Measurements from ENCODE around the gene HMSD.

HMSD gene

DNA sequence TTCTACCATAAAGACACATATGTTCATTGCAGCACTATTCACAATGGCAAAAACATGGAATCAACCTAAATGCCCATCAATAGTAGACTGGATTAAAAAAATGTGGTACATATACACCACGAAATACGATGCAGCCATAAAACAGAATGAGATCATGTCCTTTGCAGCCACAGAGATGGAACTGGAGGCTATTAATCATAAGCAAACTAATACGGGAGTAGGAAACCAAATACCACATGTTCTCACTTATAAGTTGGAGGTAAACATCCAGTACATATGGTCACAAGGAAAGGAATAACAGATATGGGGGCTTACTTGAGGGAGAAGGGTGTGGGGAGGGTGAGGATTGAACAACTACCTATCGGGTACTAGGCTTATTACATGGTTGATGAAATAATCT, 7.7 kb downstream of the HMSD start:
- DNase-seq (ENCODE audit: low spot score) = no peak

DNA sequence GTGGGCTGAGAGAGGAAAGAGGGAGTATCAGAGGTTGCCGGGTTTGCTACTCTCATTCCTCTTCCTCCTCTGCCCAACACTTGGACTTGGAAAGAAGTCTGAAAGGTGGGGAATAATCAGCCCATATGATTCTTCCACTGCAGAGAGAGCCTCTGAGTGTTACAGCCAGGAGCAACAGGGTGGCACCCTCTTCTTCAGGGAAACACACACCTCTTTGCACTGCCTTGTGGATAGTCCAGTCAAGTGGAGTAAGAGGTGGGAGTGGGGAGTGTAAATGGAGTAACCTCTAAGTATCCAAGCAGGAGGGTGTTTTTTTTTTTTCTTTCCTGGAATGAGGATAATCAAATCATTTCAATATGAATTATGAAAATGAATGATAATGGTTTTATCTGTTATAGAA, 11.8 kb downstream of the HMSD start:
- DNase-seq (ENCODE audit: low spot score) = no peak

DNA sequence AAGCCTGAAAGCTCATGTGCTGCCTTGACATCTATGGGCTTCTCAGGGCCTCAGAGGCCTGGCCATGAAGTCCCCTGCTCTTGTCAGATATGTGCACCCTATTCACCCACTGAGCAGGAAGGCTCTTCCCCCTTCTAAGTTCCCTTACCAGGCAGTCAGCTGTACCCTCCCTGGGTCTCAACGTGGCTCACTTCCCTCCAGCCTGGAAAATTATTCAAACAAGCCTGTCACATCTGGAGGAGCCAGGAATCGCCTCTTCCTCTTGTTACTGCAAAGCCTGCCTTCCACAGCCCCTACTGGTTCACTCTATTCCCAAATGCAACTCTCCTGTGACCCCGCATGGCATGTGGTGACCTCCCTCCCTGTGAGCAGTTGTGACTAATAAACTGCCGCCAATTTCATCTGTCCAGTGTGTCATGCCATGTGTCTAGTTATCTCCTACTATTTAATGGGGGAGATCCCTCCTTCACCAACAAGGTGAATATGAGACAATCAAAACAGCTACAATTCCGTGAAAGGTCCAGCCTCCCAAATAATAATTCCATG, 12.4 kb downstream of the HMSD start:
- no peak for DNase-seq (ENCODE audit: low spot score)

DNA sequence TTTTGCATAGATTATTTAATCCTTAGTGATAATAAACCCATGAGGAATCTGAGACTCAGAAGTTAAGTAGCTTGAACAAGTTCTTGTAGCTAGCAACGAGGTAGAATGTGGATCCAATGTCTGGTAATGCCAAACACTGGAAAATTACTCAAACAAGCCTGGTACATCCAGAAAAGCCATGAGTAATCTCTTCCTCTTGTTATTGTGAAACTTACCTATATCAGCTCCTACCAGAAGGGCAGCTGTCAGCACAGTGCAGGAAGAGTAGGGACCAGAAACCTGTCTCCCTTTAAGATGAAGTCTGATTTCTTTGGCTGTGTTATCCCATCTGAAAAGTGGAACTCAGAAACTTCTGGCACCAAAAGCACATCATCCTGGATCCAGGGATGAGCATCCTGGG, 13.0 kb downstream of the HMSD start:
- DNase-seq (ENCODE audit: low spot score) = no peak

DNA sequence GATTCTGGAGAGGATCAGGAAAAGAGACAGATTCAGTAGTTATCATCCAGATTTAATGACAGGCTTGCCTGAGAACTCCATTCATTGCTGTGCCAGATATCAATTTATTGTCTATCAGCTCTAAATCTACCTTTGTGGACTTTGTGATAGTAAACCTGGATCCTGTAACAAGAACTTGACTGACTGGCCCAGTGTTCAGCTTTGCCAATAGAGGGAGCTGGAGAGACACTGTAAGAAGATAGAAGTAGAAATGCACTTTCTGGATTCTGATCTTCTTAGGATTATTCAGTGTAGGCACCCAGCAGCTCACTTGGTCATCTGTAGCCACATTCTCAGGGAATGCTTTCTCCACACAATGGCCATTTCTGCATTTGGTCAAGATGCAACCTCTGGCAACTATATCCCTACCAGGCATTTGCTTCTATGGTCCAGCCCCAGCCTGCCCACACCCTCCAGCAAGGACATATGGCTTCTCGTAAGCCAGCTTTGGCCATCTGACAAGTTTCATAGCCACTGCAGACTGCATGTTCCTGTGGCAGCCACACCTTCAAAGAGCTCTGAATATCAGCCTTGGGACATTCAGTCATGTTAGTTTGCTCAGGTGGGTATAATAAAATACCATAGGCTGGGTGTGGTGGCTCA, 14.6 kb downstream of the HMSD start:
- no peak for DNase-seq (ENCODE audit: low spot score)

DNA sequence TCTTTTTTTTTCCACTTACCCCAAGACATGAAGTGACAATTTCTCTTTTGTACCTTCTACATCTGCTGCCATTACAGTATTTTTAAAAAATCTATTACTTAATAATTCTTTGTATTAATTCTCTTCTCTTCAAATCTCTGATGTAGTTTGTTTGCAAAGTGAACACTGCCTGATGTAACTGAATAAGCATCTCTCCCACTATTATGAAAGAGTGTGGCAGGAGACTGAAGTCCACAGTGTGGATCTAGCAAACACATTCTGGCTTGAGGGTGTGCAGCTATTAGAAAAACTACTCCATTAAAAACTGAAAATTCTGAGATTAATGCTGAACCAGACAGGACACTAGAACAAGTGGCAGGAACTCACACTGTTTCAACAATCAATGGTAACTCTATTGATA, 15.8 kb downstream of the HMSD start:
- DNase-seq (ENCODE audit: low spot score) = no peak

DNA sequence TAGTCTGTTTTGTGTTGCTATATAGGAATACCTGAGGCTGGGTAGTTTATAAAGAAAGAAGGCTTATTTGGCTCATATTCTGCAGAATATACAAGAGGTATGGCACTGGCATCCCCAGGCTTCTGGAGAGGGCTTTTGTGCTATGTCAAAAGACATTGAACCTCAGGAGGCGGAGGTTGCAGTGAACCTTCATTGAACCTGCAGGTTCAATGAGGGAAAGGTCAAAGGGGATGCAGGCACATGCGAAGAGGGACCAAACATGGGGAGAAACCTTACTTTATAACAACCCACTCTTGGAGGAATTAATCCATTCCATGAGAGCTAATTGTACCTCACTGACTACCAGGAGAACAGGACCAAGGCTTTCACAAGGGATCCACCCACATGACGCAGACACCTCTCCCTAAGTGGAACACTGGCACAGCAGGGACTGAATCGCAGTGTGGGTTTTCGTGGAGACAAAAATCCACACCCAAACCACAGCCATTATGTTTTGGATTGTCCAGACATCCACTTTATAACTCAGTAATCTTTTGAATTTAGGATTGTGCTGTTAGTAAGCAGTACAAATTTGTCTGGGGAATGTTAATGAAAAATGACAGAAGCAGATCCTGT, 16.7 kb downstream of the HMSD start:
- no peak for DNase-seq (ENCODE audit: low spot score)

DNA sequence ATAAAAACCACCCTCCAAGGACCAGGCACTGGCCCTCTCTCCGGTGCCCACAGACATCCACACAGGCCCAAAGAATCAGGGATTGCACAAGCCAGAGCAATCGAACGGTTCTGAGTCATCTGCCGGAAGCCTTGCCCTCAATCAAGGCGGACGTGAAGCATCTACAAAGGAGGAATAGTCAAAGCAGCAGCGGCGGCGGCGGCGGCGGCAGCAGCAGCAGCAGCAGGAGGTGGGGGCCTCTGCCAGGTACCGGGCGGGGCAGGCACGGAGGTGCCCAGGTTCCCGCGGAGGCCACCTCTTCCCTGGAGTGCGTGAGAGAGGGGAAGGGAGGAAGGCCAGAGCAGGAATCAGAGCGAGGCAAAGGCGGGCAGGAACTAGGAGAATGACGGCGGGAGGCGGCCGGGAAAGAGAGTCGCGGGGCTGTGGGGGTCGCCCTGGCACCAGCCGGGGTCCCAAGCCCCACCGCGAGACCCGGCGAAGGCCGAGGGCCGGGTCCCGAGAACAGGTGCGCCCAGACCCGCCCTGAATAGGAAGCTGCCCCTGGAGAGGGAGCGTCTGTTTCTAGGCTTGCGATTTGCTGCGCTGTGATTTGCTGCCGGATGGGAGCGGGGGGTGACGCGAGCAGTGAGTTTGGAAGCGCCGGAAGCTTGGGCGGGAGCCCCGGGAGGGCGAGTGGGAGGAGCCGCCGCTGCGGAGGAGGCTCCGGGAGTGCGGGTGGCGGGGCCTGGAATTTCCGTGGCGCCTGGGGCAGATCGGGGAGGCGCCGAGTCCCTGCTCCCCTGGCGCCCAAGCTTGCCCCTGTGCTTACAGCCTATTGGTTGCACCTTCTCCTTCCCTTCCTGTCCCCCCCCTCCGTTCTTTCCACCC, 21.1 kb downstream of the HMSD start, which contains the start of gene SERPINB8:
SERPINB8 (plus strand) TSS at position 140 of the 867 bp plus-strand sequence. CDS start 8,228 bp downstream, outside the sequence.
- DNase-seq (ENCODE audit: low spot score) = peak; percentile 94

DNA sequence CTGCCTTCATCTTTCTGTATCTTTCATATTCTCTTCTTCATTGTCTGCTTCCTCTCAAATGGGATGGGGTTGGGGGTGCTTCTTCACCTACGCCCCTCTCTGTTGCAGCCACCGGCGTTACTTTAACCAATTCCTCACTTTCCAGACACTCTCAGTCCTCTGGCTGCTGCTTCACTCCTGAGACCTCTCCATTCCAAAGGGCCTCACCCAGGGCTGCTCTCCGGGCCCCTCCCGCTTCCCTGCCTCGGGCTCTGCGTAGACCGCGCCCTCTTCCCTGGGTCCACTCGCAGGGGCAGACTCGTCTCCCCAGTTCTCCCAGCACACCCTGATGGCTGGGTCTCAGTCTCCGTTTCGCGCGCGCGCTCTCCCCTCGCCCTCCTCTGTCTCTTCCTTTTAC, 21.7 kb downstream of the HMSD start:
- DNase-seq (ENCODE audit: low spot score) = no peak

DNA sequence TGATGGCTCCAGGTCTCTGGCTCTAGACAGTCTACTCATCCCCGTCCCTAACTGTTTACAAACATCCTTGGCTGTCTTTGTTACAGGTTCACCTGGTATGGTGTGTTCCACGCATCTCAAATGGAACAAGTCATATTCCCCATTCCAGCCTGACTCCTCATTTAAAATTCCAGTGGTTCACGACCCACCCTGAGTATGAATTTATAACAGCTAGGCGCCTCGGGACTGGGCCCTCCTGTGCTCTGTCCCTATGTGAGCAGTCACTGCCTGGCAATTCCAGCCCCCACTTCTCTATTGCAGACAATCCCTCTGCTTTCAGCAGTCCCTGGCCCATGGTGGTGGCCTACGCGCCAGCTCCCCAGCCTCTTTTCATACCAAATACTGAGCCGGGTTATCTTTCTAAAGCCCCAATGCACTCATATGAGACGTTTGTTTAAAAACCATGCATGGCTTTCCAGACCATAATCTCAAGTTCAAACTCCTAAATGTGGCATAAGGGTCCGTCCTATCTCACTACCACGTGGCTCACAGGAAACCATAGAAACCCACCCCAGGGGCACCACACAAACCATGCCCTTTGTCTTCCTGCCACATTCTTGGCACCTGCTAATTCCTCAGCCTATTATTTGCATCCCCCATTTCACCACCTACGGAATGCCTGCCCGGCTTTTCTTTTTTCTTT, 22.4 kb downstream of the HMSD start:
- DNase-seq (ENCODE audit: low spot score) = no peak

DNA sequence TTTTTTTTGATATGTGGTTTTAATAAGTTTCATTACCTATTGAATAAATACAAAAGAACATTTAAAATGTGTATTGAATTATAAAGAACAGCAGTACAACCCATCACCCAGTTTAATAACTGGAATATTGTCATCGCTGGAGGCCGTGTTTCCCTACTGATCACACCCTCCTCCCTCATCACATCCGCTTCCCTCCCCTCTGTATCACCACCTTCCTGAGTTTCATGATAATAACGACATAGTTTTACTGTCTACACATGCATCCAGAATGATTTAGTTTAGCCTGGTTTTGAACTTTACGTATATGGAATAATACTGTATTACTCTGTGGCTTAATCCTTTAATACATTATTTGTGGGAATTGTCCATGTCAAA, 22.9 kb downstream of the HMSD start:
- no peak for DNase-seq (ENCODE audit: low spot score)

DNA sequence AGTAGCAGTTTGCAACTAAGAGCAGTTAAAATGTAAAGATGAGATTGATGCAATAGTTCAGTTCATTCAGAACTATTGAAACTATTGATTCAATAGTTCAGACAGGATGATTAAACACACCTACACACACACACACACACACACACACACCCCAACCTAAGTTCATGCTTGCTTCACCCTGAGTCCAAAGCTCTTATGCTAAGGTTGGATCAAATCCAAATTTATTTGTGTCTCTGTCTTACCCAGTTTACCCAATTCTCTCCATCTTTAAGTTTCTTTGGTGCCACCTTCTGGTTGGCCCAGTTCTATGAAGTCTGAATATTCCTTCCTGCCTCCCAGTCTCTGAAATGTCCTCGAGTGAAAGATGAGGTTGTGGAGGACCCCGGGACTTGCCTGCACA, 25.9 kb downstream of the HMSD start:
- DNase-seq (ENCODE audit: low spot score) = peak; percentile 33

DNA sequence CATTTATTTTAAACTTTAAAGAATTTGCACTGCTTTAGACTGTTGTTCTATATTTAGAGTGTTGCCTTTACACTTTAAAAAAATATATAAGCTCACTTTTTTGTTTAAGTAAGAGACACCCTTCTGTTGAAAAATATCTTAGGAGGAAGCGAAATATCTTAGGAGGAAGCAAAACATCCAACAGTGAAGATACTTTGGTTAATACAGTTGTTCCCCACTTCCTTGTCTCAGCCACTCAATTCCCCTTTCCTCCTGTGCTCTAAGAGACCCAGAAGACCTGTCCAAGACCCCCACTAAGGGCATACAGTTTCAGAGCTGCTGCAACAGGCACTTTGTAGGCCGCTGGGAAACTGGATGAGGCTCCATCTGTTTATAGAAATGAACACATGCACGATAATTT, 26.5 kb downstream of the HMSD start:
- peak; percentile 12 for DNase-seq (ENCODE audit: low spot score)

DNA sequence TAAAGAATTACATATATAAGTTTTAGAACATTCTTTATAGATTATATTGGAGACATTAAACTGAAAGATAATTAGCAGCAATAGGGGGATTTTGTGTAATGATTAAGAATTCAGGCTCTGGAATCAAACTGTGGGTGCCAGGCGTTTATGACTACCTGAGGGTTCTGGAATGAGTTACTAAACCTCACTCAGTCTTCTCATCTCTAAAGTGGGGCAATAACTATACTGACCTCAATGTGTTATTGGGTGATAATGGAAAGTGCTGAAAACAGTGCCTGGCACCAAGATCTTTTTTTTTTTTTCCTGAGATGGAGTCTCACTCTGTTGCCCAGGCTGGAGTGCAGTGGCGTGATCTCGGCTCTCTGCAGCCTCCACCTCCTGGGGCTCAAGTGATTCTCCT, 27.9 kb downstream of the HMSD start:
- no peak for DNase-seq (ENCODE audit: low spot score)

DNA sequence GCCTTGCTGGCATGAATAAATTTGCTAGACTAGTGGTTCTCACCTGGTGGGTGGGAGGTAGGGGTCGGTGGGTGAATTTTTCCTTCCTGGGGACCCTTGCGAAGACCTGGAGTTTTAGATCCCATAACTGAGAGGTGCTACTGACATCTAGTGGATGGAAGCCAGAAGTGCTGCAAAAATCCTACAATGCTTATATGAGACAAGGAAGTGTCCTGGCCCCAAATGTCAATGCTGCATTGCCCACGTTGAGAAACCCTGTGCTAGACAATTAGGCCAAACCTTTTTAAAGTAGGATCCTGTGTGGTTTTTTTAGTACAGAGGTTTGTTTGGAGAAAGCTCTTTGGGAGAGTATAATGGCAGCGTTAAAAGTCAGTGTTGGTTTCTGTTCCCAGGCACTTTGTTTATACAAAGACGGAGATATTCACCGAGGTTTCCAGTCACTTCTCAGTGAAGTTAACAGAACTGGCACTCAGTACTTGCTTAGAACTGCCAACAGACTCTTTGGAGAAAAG, 30.4 kb downstream of the HMSD start:
- DNase-seq (ENCODE audit: low spot score) = peak; percentile 47

DNA sequence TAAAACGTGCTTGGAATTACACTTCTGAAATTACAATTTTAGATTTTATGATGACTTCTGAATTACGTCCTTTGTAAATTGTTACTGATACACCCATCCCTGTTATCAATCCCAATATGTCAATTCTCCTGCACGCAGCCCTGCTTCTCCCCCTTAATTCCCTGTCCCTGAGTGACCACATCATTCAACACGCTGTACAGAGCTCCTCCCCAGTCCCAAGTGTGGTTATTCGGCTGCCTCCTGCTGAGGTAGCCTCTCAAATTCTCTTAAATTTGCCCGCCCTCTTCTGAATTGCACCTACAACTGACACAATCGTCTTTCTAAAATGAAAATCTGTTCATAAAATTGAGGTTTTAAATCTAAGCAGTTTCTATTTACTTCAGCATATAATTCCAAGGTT, 30.9 kb downstream of the HMSD start:
- DNase-seq (ENCODE audit: low spot score) = no peak

DNA sequence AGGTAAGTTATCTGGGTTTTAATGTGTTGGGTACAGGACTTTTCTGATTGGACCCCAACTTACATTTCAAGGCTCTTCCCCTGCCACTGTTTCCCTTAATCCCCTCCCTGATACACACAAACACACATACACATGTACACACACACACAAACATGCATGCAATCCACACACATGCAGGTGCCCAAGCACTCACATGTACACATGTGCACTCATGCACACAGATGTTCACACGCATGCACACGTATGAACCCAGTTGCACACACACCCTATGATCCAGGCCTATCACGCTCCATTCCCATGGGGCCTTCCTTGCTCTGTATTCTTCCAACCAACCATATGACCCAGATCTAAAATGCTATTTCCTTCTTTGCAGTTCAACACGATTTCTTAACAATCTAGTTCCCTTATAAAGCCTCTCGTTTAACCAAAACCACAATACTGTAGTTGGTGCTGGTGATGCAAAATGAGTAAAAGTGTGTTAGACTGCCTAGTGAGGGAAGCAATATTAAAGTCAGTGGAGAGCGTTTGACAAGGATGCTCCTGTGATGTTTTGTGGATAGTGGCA, 31.9 kb downstream of the HMSD start:
- no peak for DNase-seq (ENCODE audit: low spot score)

DNA sequence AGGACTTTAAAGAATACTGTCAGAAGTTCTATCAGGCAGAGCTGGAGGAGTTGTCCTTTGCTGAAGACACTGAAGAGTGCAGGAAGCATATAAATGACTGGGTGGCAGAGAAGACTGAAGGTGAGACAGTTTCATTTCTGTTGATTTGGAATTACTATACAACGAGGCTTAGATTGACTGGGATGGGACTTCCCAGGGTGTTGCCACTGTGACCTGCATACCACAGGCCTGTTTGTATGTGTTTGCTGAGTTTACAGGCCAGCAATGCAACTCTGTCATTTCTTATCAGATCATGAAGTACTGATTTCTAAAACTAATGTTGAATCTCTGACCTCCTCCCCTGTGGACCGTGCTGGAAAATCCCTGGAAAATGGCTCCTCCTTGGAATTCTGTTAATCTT, 32.6 kb downstream of the HMSD start:
- DNase-seq (ENCODE audit: low spot score) = no peak

DNA sequence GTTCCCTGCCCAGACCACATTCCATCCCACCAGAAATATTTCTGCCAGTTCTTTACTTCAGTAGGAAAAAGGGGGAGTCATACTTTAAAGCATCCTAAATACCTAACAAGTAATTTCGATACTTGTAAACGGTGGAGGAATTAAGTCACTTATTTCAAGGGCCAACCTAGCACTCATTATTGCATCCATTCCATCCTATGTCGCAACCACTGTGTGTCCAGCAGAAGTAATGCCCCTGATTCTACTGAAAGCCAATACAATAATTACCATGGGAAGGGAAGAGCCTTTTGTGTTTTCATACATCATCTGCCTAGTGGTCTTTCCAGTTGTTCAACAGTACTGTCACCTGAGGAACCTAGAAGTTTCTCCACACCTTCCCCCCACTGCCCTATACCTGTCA, 33.3 kb downstream of the HMSD start:
- DNase-seq (ENCODE audit: low spot score) = no peak

DNA sequence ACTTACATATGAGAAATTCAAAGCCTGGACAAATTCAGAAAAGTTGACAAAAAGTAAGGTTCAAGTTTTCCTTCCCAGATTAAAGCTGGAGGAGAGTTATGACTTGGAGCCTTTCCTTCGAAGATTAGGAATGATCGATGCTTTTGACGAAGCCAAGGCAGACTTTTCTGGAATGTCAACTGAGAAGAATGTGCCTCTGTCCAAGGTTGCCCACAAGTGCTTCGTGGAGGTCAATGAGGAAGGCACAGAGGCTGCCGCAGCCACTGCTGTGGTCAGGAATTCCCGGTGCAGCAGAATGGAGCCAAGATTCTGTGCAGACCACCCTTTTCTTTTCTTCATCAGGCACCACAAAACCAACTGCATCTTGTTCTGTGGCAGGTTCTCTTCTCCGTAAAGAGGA, 37.8 kb downstream of the HMSD start:
- no peak for DNase-seq (ENCODE audit: low spot score)

DNA sequence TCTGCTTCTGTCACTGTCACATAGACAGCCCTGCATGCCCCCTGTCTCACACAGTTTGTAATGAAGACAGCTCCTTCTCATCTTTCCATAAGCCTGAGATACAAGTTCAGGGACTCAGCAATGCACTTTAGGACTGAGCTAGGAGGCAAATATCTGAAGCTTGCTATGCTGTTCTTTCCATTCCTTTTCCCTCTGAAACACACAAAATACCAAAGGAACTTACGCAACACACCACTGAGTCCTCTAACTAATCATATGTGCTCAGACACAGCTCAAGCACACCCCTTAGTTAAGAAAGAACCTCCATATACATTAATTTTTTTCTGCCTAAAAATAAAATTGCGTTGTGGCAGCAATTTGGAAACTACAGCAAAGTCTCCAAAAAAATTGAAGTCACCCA, 38.6 kb downstream of the HMSD start:
- no peak for DNase-seq (ENCODE audit: low spot score)

DNA sequence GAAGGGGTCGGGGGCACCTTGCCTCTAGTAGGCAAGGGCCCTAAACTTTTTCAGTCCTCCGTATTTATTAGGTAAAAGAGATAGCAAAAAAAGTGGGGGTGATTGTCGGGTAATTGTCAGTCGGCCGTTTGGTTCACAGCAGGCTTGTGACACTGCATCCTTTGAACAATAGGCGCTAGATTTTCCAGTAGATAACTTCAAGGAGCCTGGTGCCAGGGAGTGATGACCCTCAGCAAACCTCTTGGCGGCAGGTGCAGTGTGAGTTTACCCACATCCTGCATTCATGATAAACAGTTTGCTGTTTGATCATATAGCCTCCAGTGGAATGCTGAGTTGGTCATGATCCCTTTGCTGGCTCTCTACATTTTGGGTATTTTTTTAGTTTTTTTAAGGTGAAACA, 43.6 kb downstream of the HMSD start:
- no peak for DNase-seq (ENCODE audit: low spot score)

Measured in putamen (tissue), 1 donor.